HG02588 (cell line): ENCODE results near the gene SPATA31C2.
"Not testable (repeated sequence)": the region's sequence is repeated elsewhere in the genome, so short reads cannot be mapped to it uniquely, and the experiment has no call there.

Source experiments
- ATAC-seq: cut with Tn5 transposase; IDR thresholded peaks from one replicate; pipeline ENCODE4 v1.9.1; 2021; ENCODE audit warnings: mild to moderate bottlenecking, moderate library complexity; ENCODE audit not compliant: unreplicated experiment

SPATA31C2 gene

GRCh38 chr9:88127700-88128300 is 10.5 kb downstream of the SPATA31C2 start:
- ATAC-seq = not testable (repeated sequence)

GRCh38 chr9:88123413-88123812 is 14.9 kb downstream of the SPATA31C2 start:
- not testable (repeated sequence) for ATAC-seq

GRCh38 chr9:88118121-88118520 is 20.2 kb downstream of the SPATA31C2 start:
- not testable (repeated sequence) for ATAC-seq

GRCh38 chr9:88114968-88115612 is 23.2 kb downstream of the SPATA31C2 start:
- ATAC-seq = not testable (repeated sequence)

GRCh38 chr9:88114283-88114967 is 23.9 kb downstream of the SPATA31C2 start:
- not testable (repeated sequence) for ATAC-seq

GRCh38 chr9:88113156-88114130 is 24.8 kb downstream of the SPATA31C2 start:
- ATAC-seq = not testable (repeated sequence)

GRCh38 chr9:88110026-88110425 is 28.2 kb downstream of the SPATA31C2 start:
- no peak for ATAC-seq

GRCh38 chr9:88108779-88109178 is 29.5 kb downstream of the SPATA31C2 start:
- no peak for ATAC-seq

GRCh38 chr9:88106492-88106891 is 31.8 kb downstream of the SPATA31C2 start:
- no peak for ATAC-seq

- ATAC-seq = no peak
Observed at GRCh38 chr9:88092797-88093331, 45.4 kb downstream of the SPATA31C2 start.

- ATAC-seq = no peak
Observed at GRCh38 chr9:88090151-88090581, 48.1 kb downstream of the SPATA31C2 start.

GRCh38 chr9:88087906-88088305 is 50.4 kb downstream of the SPATA31C2 start:
- no peak for ATAC-seq

- ATAC-seq = no peak
Observed at GRCh38 chr9:88085476-88085875, 52.8 kb downstream of the SPATA31C2 start.

- ATAC-seq = no peak
Observed at GRCh38 chr9:88084357-88085183, 53.7 kb downstream of the SPATA31C2 start.
